GM19395 (cell line): Measurements from ENCODE around the gene NAT14.

ENCODE experiments used
- ATAC-seq: cut with Tn5 transposase; IDR thresholded peaks from one replicate; pipeline ENCODE4 v1.9.1; 2021; ENCODE audit warnings: mild to moderate bottlenecking, moderate library complexity; ENCODE audit not compliant: unreplicated experiment

NAT14 gene

DNA sequence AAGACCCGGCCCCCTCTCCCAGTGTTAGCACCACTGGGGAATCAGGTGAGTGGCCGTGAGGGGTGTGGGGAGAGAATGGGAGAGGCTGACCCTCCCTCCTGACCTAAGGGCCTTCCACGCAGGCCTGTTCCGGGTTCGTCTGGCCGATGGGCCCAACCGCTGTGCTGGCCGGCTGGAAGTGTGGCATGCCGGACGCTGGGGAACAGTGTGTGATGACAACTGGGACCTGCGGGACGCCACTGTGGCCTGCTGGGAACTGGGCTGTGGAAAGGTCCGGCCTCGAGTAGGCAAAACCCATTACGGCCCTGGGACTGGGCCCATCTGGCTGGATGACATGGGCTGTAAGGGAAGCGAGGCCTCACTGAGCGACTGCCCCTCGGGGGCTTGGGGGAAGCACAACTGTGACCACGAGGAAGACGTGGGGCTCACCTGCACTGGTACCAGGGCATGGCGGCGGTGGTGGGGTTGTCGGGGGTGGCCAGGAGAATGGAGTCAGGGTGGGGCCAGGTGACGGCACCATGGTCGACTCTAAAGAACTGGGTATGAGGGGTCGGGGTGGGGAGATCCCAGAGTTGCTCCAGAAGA lies 15.5 kb downstream of the NAT14 start:
- no peak for ATAC-seq

DNA sequence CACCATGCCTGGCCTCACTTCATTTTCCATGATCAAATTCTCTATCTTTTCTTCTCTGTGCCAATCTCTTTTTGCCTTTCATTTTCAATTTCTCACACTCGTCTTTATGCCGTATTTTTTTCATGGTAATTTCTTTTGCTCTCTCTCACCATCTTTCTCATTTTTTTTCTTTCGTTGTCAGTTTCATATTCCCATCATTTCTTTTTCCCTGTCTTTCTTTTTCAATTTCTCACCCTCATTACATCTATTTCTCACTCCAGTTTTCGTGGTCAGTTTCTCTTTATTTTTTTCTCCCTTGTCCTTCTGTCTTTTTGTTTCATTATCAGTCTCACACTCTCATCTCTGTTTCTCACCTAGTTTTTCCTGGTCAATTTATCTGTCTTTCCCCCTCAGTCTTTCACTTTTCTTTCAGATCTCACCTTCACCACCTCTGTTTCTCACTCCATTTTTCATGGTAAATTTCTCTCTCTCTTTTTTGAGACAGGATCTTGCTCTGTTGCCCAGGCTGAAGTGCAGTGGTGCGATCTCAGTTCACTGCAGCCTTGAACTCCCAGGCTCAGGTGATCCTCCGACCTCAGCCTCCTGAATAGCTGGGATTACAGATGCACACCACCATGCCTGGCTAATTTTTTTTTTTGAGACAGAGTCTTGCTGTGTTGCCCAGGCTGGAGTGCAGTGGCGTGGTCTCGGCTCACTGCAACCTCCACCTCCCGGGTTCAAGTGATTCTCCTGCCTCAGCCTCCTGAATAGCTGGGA lies 17.4 kb downstream of the NAT14 start:
- no peak for ATAC-seq

DNA sequence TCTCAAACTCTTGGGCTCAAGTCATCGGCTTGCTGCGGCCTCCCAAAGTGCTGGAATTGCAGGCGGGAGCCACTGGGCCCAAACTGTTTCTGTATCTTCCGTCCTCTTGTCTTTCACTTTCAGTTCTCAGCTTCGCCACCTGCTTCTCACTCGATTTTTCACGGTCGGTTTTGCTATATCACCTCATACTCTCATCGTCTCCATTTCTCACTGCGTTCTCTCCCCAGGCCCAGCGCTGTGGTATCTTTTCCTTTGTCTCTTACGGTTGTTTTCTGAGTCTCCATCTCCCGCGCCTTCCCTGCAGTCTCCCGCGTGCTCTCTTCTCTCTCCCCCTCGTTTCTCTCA lies 18.1 kb downstream of the NAT14 start:
- ATAC-seq, result no peak

DNA sequence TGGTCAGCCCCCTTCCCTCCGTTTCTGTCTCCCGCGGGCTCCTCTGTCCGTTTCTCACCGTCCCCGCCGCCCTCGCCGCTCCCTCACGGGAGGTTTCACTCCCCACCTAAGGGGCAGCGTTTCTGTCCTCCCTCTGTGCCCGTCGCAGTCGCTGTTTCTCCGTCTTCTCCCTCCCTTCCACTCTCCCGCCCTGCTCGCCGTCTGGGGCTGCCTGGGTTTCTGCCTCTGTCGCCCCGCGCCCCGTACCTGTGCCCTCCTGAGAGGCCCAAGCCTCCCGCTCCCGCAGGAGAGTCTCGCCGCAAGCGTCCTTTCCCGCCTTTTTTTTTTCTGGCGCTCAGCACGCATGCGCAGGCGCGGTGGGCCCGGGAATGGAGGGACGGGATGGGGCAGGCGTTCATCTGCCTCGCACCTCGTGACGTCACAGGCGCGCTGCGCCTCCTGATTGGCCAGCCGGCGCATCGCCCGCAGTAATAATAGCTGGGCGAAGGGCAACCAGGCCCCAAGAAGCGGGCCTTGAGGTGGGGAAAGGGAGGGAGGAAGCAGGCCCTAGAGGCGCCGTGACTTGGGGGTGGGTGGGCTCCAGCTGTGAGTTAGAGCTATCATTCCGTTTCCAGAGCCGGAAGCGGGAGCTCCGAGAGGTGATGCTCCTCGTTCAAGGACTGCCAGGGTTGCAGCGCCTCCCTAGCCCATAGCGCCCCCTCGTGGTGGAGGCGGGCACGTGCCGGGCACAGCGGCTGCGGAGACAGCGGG lies 18.7 kb downstream of the NAT14 start:
- peak; percentile 96 for ATAC-seq

DNA sequence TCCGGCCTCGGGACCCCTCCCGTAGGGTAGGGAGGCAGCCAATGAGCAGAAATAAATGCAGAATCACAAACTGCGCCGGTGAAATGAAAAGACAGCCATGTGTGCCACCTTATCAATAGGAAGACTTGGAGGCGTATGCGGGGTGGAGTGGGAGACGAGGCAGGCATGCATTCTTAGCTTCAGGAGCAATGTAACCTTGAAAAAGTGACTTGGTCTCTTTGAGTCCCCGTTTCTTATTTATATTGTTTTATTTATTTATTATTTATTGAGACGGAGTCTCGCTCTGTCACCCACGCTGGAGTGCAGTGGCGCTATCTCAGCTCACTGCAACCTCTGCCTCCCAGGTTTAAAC lies 19.2 kb downstream of the NAT14 start:
- ATAC-seq, result no peak

DNA sequence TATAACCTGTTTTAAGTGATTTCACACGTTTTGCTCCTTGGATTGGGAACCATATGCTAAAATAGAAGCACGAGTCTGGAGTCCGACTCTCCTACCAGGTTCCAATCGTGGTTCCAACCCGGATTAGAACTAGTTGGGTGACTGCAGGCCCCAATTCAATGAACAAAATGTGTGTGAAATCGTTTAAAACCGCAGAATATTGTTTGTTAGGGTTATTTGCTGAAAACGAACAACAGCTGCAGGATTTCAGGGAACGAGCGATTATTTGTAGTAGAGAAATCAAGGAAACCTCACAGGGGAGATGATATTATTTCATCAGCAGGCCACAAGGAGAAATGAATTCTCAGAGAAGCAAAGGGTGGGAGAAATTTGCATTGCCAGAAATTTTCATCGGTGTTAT lies 20.0 kb downstream of the NAT14 start:
- ATAC-seq, result no peak

DNA sequence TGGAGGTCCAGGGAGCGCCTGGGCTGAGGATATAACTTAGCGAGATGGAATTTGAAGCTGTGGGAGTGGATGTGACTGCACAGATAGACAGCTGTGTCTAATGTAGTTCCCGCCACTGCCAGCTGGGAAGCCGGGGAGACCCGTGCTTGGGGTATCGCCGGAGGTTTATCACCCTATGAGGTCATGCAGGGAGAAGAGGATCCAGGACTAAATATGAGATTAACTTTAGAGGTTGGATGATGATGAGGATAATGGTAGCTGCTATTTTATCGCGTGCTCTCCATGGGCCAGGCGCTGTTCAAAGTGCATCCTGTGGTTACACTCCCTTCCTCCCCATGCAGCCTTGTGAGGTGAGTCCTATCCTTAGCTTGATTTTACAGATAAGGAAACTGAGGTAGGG lies 23.1 kb downstream of the NAT14 start:
- ATAC-seq, result no peak

DNA sequence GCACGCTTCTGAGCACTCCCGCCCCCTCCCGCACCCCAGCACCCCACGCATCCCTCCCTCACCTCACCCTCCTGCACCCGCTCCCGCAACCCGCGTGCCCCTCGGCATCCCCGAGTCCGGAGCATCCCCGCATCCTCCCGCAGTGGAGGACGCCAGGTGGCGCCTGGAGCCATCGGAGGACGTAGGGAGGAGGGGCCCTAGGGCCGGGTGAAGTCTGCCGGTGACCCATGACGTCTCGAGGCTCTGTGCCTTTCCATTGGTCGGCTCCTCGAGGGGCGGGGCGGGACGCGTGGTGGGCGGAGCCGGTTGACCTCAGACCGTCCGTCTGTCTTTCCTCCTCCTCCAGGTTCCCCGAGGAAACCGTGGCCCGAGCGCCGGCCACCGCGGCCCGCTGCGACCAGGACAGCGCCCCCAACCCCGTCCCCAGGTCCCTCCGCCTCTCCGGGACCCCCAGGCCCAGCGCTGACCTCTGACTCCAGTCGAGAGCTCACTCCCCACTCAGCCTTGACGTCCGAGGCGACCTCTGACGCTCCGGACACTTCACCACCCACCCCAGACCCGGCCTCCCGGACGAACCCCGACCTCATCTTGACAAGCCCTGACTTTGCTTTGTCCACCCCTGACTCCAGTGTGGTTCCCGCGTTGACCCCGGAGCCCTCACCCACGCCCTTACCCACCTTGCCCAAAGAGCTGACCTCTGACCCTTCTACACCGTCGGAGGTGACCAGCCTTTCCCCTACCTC lies 32.1 kb downstream of the NAT14 start:
- peak; percentile 99 for ATAC-seq

DNA sequence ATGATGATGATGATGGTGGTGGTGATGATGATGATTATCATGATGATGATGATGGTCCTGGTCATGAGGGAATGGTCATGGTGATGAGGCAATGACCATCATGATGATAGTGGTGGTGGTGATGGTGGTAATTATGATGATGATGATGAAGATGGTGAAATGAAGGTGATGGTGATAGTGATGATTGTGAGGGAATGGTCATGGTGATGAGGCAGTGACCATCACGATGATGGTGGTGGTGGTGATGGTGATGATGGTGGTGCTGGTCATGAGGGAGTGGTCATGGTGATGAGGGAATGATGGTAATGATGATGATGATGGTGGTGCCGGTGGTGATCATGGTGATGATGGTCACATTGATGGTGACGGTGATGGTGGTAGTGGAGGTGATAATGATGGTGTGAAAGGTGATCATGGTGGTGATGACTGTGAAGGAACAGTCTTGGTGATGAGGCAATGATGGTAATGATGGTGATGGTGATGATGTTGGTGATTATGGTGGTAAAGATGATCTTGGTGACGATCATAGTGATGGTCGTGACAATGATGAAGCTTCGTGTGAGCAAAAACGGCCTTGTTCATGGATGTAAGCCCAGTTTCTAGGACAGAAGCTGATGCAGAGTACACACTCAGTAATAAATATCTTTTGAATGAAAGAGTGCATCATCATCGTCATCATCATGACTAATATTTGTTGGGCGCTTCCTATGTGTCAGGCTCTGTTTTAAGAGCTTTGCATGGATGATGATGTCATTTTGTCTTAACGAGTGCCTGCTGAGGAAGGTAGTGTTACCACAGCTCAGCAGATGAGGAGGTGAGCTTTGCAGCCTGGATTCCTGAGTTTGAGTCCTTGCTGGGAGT lies 34.7 kb downstream of the NAT14 start:
- no peak for ATAC-seq

DNA sequence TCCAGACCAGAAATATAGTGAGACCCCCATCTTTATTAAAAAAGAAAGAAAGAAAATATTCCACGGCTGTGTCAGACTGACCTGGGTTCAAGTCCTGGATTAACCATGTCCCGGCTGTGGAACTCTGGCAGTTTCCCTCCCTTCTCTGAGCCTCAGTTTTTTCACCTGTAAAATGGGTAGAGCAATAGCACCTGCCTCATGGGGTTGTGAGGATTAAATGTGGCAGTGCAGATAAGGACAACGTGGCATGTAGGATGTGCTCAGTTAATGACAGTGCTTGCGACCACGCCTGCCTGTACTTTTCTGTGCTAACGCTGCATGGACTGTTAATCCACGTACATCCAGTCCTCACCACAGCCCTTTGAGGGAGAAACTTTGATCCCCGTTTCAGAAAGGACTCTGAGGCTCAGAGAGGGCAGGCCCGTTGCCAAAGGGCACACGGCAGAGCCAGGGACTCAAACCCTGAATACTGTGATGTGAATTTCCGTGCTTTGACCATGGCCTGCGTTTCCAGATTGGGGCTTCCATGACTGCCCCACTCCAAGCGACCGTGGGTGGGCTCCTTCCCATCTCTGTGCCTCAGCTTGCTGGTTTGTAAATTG lies 35.8 kb downstream of the NAT14 start:
- no peak for ATAC-seq

DNA sequence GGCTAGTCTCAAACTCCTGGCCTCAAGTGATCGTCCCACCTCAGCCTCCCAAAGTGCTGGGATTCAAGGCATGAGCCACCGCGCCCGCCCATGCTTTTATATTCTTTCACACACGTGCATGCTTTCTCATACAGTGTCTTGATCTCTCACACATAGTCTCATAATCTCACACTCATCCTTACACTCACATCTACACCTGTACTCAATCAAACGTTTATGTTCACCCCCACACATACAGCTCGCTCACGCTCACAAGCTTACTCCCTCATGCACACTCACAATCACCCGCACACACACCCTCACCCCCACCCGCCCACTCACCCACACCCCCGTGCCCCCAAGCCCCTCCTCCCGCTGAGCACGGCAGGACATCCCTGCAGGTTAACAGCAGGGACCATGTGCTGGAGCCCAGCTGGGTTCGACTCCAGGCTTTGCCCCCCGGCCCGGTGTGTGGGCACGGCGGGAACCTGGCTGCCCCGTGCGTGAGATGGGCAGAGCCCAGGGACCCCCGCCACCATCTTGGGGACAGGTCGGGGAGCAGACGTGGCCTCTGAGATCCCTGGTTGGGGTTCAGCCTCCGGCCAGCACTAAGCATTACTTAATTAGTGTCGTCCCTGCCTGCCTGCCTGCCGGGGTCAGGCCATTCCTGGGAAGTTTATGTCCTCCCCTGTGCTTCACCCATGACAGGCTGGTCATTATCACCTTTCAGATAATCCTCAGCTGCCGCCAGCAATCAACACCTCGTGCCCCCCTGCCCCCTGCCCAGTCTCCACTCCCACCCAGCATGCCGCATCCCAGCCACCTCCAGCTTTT lies 40.5 kb downstream of the NAT14 start:
- no peak for ATAC-seq

DNA sequence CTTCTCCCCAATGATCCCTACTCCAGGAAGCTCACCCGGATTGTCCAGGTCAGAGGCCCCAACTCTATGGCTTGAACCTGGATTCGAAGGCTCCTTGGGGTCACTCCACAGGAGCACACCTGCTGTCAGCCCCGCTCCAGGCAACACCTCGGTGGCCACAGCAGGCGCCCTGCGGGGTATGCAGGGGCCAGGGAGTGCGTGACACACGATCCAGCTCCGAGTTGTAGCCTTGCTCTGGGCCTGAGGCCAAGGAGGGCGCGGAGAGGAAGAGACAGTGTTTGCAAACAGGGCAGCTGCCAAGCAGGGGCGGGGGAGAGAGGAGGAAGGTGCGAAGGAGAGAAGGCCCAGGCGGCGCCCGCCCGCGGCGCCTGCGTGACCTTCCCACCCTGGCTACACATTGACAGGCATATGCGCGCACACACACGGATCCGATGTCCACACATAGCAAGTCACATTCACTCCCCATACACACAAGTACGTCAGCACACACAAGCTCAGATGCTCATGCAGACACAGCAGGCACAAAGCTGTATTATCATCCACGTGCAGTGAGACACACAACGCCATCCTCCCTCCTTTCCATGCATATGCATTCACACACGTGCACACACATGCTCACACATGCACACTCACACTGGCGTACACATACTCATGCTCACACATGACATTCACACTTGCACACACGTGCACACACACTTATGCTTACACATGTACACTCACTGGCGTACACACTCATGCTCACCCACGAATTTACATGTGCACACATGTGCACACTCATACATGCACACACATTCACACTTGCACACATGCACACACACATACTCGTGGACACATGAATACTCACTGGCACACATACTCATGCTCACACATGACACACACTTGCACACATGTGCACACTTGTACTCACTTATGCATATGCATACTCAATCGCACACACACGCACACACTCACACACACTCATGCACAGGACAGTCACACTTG lies 41.5 kb downstream of the NAT14 start:
- ATAC-seq, result no peak

DNA sequence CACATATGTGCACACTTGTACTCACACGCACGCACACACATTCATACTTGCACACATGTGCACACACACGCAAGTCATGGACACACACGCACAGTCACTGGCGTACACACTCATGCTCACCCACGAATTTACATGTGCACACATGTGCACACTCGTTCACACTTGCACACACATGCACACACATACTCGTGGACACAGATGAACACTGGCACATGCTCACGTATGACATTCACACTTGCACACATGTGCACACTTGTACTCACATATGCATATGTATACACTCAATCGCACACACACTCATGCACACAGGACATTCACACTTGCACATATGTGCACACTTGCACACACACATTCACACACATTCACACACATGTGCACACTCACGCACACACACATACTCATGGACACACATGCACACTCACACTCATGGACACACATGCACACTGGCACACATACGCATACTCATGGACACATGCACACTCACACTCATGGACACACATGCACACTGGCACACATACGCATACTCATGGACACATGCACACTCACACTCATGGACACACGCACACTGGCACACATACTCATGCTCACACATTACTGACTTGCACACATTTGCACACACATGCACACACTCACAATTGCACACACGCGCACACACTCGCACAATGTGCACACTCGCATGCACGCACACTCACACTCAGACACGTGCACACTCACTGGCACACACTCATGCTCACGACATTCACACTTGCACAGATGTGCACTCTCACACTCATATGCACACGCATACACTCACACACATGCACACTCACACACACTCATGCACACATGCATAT lies 42.4 kb downstream of the NAT14 start:
- ATAC-seq, result no peak

DNA sequence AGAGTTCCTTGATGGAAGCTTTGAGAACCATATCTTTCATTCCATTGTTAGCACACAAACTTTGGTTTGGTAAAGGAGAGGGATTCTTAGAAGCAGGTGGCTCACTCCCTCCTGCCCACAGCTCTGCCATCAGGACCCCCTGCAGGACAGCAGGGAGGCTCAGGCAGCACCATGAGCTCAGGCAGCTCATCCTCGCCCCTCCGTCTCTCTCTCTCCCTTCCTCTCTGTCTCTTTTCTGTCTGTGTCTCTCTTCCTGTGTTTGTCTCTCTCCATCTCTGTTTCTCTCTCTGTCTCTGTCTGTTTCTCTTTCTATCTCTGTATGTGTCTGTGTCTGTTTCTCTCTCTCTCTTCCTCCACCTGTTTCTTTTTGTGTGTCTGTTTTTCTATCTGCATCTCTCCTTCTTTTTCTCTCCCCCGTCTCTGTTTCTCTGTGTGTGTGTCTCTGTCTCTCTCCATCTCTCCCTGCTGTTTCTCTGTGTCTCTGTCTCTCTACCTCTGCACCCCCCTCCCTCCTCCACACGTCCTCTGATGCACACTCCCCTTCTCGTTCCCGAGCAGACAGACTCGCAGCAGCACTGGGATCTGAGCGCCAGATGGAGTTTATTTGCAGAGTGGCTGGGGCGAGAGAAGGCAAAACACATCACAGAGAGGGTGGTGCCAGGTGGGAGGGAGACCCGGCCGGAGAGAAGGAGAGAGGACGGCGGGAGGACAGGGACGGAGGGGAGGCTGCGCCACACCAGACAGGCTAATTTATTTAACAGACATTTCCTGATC lies 43.2 kb downstream of the NAT14 start:
- ATAC-seq, result no peak

DNA sequence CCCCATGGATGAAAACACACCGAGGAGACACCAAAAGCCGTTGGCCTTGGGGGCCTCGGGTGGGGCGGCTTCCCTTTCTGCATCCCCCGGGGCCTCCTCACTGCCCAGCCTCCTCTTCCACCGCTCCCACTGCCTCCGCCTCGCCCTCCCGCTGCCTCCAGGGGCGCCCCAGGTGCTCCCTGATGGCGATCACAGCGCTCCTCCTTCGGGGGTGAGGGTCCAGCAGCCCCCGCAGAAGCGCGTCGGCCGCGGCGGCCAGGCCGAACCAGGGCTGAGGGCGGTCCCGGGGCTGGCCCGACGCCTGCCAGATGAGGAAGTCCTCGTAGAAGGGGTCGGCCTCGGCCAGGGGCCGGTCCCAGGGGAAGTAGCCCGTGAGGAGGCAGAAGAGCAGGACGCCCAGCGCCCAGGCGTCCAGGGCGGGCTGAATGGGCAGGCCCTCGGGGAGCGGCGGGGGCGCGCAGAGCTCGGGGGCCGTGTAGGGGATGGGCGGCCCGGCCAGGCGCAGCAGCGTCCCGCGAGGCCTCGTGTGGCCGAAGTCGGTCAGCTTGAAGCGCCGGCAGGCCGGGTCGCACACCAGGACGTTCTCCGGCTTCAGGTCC lies 44.7 kb downstream of the NAT14 start:
- ATAC-seq, result no peak

DNA sequence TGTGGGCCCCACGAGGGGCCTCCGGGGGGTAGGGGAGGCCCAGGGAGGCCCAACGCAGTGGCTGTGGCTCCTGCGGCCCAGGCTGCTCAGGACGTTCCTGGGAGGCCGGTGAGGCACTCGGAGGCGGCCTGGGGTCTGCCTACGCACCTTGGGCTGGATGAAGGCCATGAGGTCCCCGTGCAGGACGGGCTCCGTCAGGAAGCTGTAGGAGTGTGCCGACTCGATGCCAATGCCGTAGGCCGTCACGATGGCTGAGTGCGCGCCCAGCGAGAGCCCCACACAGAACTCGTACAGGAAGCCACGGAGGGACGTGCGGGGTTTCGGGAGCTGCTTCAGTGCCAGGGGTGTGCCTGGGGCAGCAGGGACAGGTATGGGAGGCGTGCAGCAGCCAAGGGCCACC lies 46.0 kb downstream of the NAT14 start:
- no peak for ATAC-seq
